MCF 10A (cell line): ENCODE data around the gene PRG3. TPM values are rescaled to one million over a fixed set of nuclear protein-coding genes. Genes with fewer than 3 reads are reported as not detected.
A peak's percentile ranks its signal among the peaks of the same experiment; 100 is the strongest.
"Not testable (repeated sequence)": the region's sequence is repeated elsewhere in the genome, so short reads cannot be mapped to it uniquely, and the experiment has no call there.

Experiments used
- BruUV-seq: library from RNA; stranded (reverse); fragments of 400-500 nt; replicated peaks from 2 replicates; lab custom pipeline; 2021; lab: Mats Ljungman, UMichigan
- CTCF ChIA-PET: fragments of 300-600 bp; sonication (Branson Sonifier 250); formaldehyde crosslinking; extraction: SDS; loops from one replicate; lab custom pipeline; 2021; ENCODE audit warnings: antibody characterized with exemption, inconsistent platforms; lab: Yijun Ruan, JAX
- POLR2A ChIA-PET: fragments of 300-600, 350-650 bp; sonication (Branson Sonifier 250); formaldehyde crosslinking; extraction: SDS; loops from one replicate; lab custom pipeline; 2020; ENCODE audit warnings: antibody characterized with exemption, inconsistent platforms; lab: Yijun Ruan, JAX
- DNase-seq: peaks from one replicate; pipeline ENCODE4 v3.0.0-alpha.2; 2018; ENCODE audit not compliant: unreplicated experiment
- H3K27ac Mint-ChIP-seq: one replicate; pipeline ENCODE4 v1.8.0; 2022; ENCODE audit warnings: mild to moderate bottlenecking, low read depth, mixed read lengths; ENCODE audit not compliant: unreplicated experiment
- H3K27me3 Mint-ChIP-seq: one replicate; pipeline ENCODE4 v1.8.0; 2022; ENCODE audit warnings: mixed read lengths; ENCODE audit not compliant: insufficient read depth, unreplicated experiment
- H3K36me3 Mint-ChIP-seq: one replicate; pipeline ENCODE4 v1.8.0; 2022; ENCODE audit warnings: mild to moderate bottlenecking, moderate library complexity, mixed read lengths; ENCODE audit not compliant: insufficient read depth, unreplicated experiment
- H3K4me1 Mint-ChIP-seq: one replicate; pipeline ENCODE4 v1.8.0; 2022; ENCODE audit warnings: mixed read lengths; ENCODE audit not compliant: insufficient read depth, unreplicated experiment
- H3K4me3 Mint-ChIP-seq: one replicate; pipeline ENCODE4 v1.8.0; 2022; ENCODE audit warnings: mild to moderate bottlenecking, moderate library complexity, mixed read lengths; ENCODE audit not compliant: unreplicated experiment
- H3K9me3 Mint-ChIP-seq: one replicate; pipeline ENCODE4 v1.8.0; 2022; ENCODE audit warnings: mixed read lengths; ENCODE audit not compliant: unreplicated experiment
- CTCF ChIP-seq: fragments of 200-600 bp; IDR thresholded peaks from one replicate; pipeline ENCODE4 v1.8.0; 2022; ENCODE audit warnings: antibody characterized with exemption, mild to moderate bottlenecking; ENCODE audit not compliant: unreplicated experiment
- intact Hi-C: fragments of 100-400 bp; cut with micrococcal nuclease; formaldehyde crosslinking; loops from 2 replicates; pipeline ENCODE4 v1.14.1; 2022
- total RNA-seq: library from RNA; stranded (reverse); gene quantifications from 2 replicates; pipeline ENCODE4 v1.2.3, GENCODE V29; 2022

Gene PRG3
- total RNA-seq, 1 experiment from 2014 or later, result not detected

DNA sequence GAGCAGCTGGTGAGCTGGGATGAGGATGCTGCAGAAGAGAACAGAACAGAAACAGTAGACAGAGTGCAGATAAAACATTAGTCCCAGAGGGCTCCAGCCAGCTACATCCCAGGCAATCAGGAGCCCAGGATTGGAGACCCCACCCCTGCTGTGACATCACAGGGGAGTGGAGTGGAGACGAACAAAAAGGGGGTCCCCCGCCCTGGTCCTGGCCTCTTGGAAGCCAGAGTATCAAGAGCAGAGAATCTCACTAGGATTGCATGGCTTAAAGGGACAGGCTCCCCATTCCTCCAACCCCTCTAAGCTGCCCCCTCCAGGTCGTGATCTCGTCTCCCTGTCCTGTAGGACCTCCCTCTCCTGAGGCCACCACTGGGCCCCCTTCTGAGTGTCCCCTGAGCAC is 42.8 kb downstream of the PRG3 start, which contains the start of gene P2RX3:
Gene P2RX3, plus strand, starts transcription at position 211 of the 400 bp plus-strand sequence. CDS start 199 bp downstream, outside the sequence.
- Mint-ChIP-seq H3K27ac (no peak within 1 kb of the TSS), H3K36me3 (peaks cover 14% of the 10 kb centered on the region), H3K9me3 (no peaks in the 10 kb centered on the region), H3K4me3 (no peak within 1 kb of the TSS), H3K4me1 (peaks cover 20% of the 10 kb centered on the region), H3K27me3 (no peaks in the 10 kb centered on the region)
- TF ChIP-seq CTCF, result no peak
- ChIA-PET POLR2A (interaction anchor here (0.5 to 1.5 kb wide), 2 partner anchors 13 to 372 kb away, joined by 3 to 4 read pairs; no protein-coding TSS in a partner anchor), CTCF (interaction anchor here (0.6 to 3.2 kb wide), 8 partner anchors 11 to 948 kb away, joined by 3 to 9 read pairs (median 4); no protein-coding TSS in a partner anchor)
- BruUV-seq, result no TSS peak
- DNase-seq, result no peak
- intact Hi-C loops, result no loop called here

DNA sequence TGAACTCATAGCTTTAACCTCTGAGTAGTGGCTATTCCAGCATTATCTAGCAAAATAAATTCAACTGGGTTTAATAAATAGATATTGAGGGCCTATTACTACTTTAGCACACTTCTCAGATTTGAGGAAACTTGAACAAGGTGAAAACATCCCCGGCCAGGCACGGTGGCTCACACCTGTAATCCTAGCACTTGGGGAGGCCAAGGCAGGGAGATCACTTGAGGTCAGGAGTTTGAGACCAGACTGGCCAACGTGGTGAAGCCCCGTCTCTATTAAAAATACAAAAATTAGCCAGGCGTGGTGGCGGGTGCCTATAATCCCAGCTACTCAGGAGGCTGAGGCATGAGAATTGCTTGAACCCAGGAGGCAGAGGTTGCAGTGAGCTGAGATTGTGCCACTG is 44.1 kb downstream of the PRG3 start:
- DNase-seq, H3K4me3 Mint-ChIP-seq, H3K27ac Mint-ChIP-seq, H3K9me3 Mint-ChIP-seq, intact Hi-C loops, BruUV-seq, H3K27me3 Mint-ChIP-seq: not testable (repeated sequence)
- Mint-ChIP-seq H3K4me1 (peaks cover 20% of the 10 kb centered on the region), H3K36me3 (peaks cover 23% of the 10 kb centered on the region)
- ChIA-PET CTCF (interaction anchor here (0.5 to 3.2 kb wide), 5 partner anchors 88 to 1849 kb away, joined by 3 to 9 read pairs (median 3); no protein-coding TSS in a partner anchor), POLR2A (interaction anchor here (1.1 to 4.4 kb wide), 2 partner anchors 13 to 376 kb away, joined by 3 to 89 read pairs; partner anchors contain the start of genes MED19, TMX2 and TNKS1BP1)

GRCh38 chr11:57336111-57336666 is 44.8 kb downstream of the PRG3 start:
- peaks cover 30% of the 10 kb centered on the region for H3K36me3 Mint-ChIP-seq
- TSS peak; percentile 75 for BruUV-seq
- ChIA-PET POLR2A (interaction anchor here (1.1 to 4.4 kb wide), 3 partner anchors 12 to 376 kb away, joined by 3 to 89 read pairs (median 5); partner anchors contain the start of genes MED19, TMX2 and TNKS1BP1), CTCF (interaction anchor here (0.6 to 3.2 kb wide), 5 partner anchors 10 to 1253 kb away, joined by 3 to 9 read pairs (median 3); no protein-coding TSS in a partner anchor)
- no peak for DNase-seq
- peaks cover 20% of the 10 kb centered on the region for H3K4me1 Mint-ChIP-seq
- H3K27ac Mint-ChIP-seq, result peak overlapping the region; percentile 95
- H3K27me3 Mint-ChIP-seq, result no peaks in the 10 kb centered on the region
- peak overlapping the region; percentile 82 for H3K4me3 Mint-ChIP-seq
- TF ChIP-seq CTCF, result no peak
- no peaks in the 10 kb centered on the region for H3K9me3 Mint-ChIP-seq
- intact Hi-C loops, result no loop called here

- BruUV-seq, result no TSS peak
- intact Hi-C loops, result no loop called here
- H3K4me1 Mint-ChIP-seq, result peaks cover 20% of the 10 kb centered on the region
- ChIA-PET CTCF (interaction anchor here (0.6 to 1.1 kb wide), 8 partner anchors 9 to 304 kb away, joined by 3 to 4 read pairs (median 3); no protein-coding TSS in a partner anchor), POLR2A (interaction anchor here (0.9 to 4.4 kb wide), 8 partner anchors 12 to 331 kb away, joined by 3 to 89 read pairs (median 4); partner anchors contain the start of gene TNKS1BP1)
- H3K36me3 Mint-ChIP-seq, result peaks cover 37% of the 10 kb centered on the region
- H3K27me3 Mint-ChIP-seq, result no peaks in the 10 kb centered on the region
- no peak for TF ChIP-seq CTCF
- peak within 1 kb of the TSS; percentile 95 for H3K27ac Mint-ChIP-seq
- H3K4me3 Mint-ChIP-seq, result peak within 1 kb of the TSS; percentile 82
- peak; percentile 83 for DNase-seq
- H3K9me3 Mint-ChIP-seq, result no peaks in the 10 kb centered on the region
Measured at GRCh38 chr11:57335343-57336110, 45.4 kb downstream of the PRG3 start, which contains the start of gene SSRP1. TSS of gene SSRP1 (minus strand) at chr11:57335892. CDS start at chr11:57335121, 771 bp downstream.
